A549 (cell line): ENCODE measurements around the gene GORASP2.

Source experiments
- CBX8 ChIP-seq: fragments of 200-600 bp; sonication (generic); IDR thresholded peaks from 2 replicates; pipeline ENCODE4 v1.6.1; 2016
- CEBPB ChIP-seq, 2 experiments: fragments of >200 bp in 1 of 2; sonication (Bioruptor Twin) in 1 of 2; formaldehyde crosslinking in 1 of 2; IDR thresholded peaks; 2 replicates each; pipeline ENCODE4 v1.6.1; 2012 to 2016
- EHMT2 ChIP-seq: fragments of 200-600 bp; sonication (generic); IDR thresholded peaks from 2 replicates; pipeline ENCODE4 v1.6.1; 2016; ENCODE audit warnings: antibody characterized with exemption, low read depth, mild to moderate bottlenecking, moderate library complexity
- JUN ChIP-seq, 2 experiments: fragments of >200 bp; sonication (Bioruptor Twin); formaldehyde crosslinking; IDR thresholded peaks; 2 replicates in 1 of 2; 3 replicates in 1 of 2; pipeline ENCODE4 v1.6.1; 2016 to 2017
- POLR2A ChIP-seq: IDR thresholded peaks from 2 replicates; pipeline ENCODE4 v1.6.1; 2012; ENCODE audit warnings: mild to moderate bottlenecking, low read length
- RAD21 ChIP-seq, 2 experiments: fragments of >200 bp in 1 of 2; sonication (Bioruptor Twin) in 1 of 2; formaldehyde crosslinking in 1 of 2; IDR thresholded peaks in 1 of 2; conservative IDR thresholded peaks in 1 of 2; 2 replicates in 1 of 2; 3 replicates in 1 of 2; pipeline ENCODE4 v1.6.1; 2012 to 2018; ENCODE audit warnings: inconsistent platforms in 1 of 2
- SREBF2 ChIP-seq: fragments of 450-650 bp; IDR thresholded peaks from 2 replicates; pipeline ENCODE4 v1.6.1; 2014; ENCODE audit warnings: mild to moderate bottlenecking, moderate library complexity
- TP53 ChIP-seq: fragments of 250-450 bp; sonication (Bioruptor Pico); IDR thresholded peaks from 2 replicates; pipeline ENCODE4 v1.5.0; 2021; ENCODE audit warnings: mild to moderate bottlenecking, moderate library complexity
- ZFP36 ChIP-seq: fragments of 450-650 bp; IDR thresholded peaks from 2 replicates; pipeline ENCODE4 v1.6.1; 2014; ENCODE audit warnings: borderline replicate concordance; ENCODE audit not compliant: partially characterized antibody
- TF ChIP-seq, protein P1 (sequence below): fragments of >200 bp; sonication (Bioruptor Twin); formaldehyde crosslinking; IDR thresholded peaks from 3 replicates; pipeline ENCODE4 v1.5.1; 2016
- TF ChIP-seq, protein P2 (sequence below): IDR thresholded peaks from 2 replicates; pipeline ENCODE4 v1.6.1; 2012

DNA sequence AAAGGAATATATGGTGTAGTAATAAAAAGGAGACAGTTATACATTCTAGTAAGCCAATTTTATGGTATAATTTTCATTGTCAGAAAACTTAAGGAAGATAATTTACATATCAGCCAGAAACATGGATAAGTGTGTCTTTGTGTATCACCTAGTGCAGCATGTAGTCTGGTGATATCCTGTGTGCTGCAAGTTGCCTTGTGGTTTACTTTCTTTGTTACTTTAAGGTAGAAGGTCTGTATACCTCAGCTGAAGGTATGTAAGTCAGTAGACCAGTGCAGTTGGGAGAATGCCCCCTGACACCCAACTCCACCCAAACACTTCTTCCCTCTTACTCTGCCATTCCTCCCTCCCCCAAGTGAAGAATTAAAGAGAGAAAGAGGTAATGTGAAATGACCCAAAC lies 11.0 kb downstream of the GORASP2 start:
- TF ChIP-seq CEBPB (IDR thresholded peaks at IDR 0.05): no peak
- no peak for TF ChIP-seq CBX8
- TF ChIP-seq JUN (IDR thresholded peaks at IDR 0.05): no peak
- TF ChIP-seq TP53 (CRISPR knock-in tag): no peak
- no peak for TF ChIP-seq POLR2A
- no peak for TF ChIP-seq ZFP36
- no peak for TF ChIP-seq SREBF2
- no peak for TF ChIP-seq RAD21 (conservative IDR thresholded peaks at IDR 0.05 in 1 of 2, IDR thresholded peaks at IDR 0.05 in 1 of 2)
- TF ChIP-seq, protein P1, sequence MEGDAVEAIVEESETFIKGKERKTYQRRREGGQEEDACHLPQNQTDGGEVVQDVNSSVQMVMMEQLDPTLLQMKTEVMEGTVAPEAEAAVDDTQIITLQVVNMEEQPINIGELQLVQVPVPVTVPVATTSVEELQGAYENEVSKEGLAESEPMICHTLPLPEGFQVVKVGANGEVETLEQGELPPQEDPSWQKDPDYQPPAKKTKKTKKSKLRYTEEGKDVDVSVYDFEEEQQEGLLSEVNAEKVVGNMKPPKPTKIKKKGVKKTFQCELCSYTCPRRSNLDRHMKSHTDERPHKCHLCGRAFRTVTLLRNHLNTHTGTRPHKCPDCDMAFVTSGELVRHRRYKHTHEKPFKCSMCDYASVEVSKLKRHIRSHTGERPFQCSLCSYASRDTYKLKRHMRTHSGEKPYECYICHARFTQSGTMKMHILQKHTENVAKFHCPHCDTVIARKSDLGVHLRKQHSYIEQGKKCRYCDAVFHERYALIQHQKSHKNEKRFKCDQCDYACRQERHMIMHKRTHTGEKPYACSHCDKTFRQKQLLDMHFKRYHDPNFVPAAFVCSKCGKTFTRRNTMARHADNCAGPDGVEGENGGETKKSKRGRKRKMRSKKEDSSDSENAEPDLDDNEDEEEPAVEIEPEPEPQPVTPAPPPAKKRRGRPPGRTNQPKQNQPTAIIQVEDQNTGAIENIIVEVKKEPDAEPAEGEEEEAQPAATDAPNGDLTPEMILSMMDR: no peak
- TF ChIP-seq, protein P2, sequence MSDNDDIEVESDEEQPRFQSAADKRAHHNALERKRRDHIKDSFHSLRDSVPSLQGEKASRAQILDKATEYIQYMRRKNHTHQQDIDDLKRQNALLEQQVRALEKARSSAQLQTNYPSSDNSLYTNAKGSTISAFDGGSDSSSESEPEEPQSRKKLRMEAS: no peak
- no peak for TF ChIP-seq EHMT2
